HG03439 (cell line): ENCODE data around the gene PSMA4.
"Not testable (repeated sequence)": the region's sequence is repeated elsewhere in the genome, so short reads cannot be mapped to it uniquely, and the experiment has no call there.

Experiments
- ATAC-seq: cut with Tn5 transposase; IDR thresholded peaks from one replicate; pipeline ENCODE4 v1.9.1; 2021; ENCODE audit warnings: mild to moderate bottlenecking, moderate library complexity; ENCODE audit not compliant: unreplicated experiment

PSMA4 gene

GRCh38 chr15:78540141-78540870, at the start of gene PSMA4:
Gene PSMA4 (plus strand): TSS chr15:78540444. CDS start chr15:78541928, 1,484 bp downstream.
- ATAC-seq: peak; percentile 85

- ATAC-seq: no peak
These were observed 47.4 kb upstream of the PSMA4 start for GRCh38 chr15:78492872-78493271.

GRCh38 chr15:78501857-78502256, 38.4 kb upstream of the PSMA4 start:
- no peak for ATAC-seq

- ATAC-seq: no peak
These were observed 37.6 kb upstream of the PSMA4 start for GRCh38 chr15:78502641-78503040.

- peak; percentile 72 for ATAC-seq
These were observed 33.0 kb upstream of the PSMA4 start, which contains the start of gene HYKK for GRCh38 chr15:78506971-78507830. Gene HYKK (plus strand): TSS chr15:78507577. CDS start chr15:78513089, 5,512 bp downstream.

- no peak for ATAC-seq
These were observed 32.4 kb upstream of the PSMA4 start for GRCh38 chr15:78507831-78508160.

- no peak for ATAC-seq
These were observed 32.0 kb upstream of the PSMA4 start for GRCh38 chr15:78508272-78508671.

- no peak for ATAC-seq
These were observed 30.4 kb upstream of the PSMA4 start for GRCh38 chr15:78509726-78510312.

GRCh38 chr15:78520035-78520434, 20.2 kb upstream of the PSMA4 start:
- ATAC-seq: not testable (repeated sequence)

GRCh38 chr15:78524230-78524629, 16.0 kb upstream of the PSMA4 start:
- no peak for ATAC-seq

GRCh38 chr15:78527325-78527724, 12.9 kb upstream of the PSMA4 start:
- no peak for ATAC-seq

- no peak for ATAC-seq
These were observed 6.9 kb upstream of the PSMA4 start for GRCh38 chr15:78533331-78533730.

- ATAC-seq: no peak
These were observed 4.1 kb upstream of the PSMA4 start for GRCh38 chr15:78536134-78536533.

- ATAC-seq: no peak
These were observed 2.9 kb upstream of the PSMA4 start for GRCh38 chr15:78537266-78537905.

GRCh38 chr15:78538358-78538757, 1.9 kb upstream of the PSMA4 start:
- ATAC-seq: no peak

- not testable (repeated sequence) for ATAC-seq
These were observed 642 bp upstream of the PSMA4 start for GRCh38 chr15:78539464-78540140.

- ATAC-seq: no peak
These were observed 863 bp downstream of the PSMA4 start for GRCh38 chr15:78540871-78541743.

- no peak for ATAC-seq
These were observed 1.4 kb downstream of the PSMA4 start for GRCh38 chr15:78541744-78542034.

- no peak for ATAC-seq
These were observed 2.4 kb downstream of the PSMA4 start for GRCh38 chr15:78542647-78543046.

GRCh38 chr15:78550194-78550593, 9.9 kb downstream of the PSMA4 start:
- ATAC-seq: no peak
